Spleen (tissue), 7 donors: ENCODE results near the gene PI4K2A.

Experiments used
- CTCF ChIP-seq, 11 experiments: fragments of 200-600 bp in 7 of 11; fragments of 450-650 bp in 4 of 11; sonication (generic) in 4 of 11; IDR thresholded peaks in 8 of 11; conservative IDR thresholded peaks in 3 of 11; 1 replicate in 7 of 11; 2 replicates in 4 of 11; pipeline versions ENCODE4 v1.4.0 to v1.8.0; 2016 to 2021; ENCODE audit warnings: antibody characterized with exemption in 11 of 11, inconsistent platforms in 4 of 11, mild to moderate bottlenecking in 1 of 11
- POLR2A ChIP-seq, 3 donors: fragments of 450-650 bp; IDR thresholded peaks; one replicate each; pipeline ENCODE4 v1.5.1; 2017; ENCODE audit warnings: antibody characterized with exemption in 3 of 3, mild to moderate bottlenecking in 1 of 3
- donor health status: DM: no; HTN: no; CAD: no; lungs with moderate emphysema.
- donor health status: DM: no; HTN: no; CAD: no.
- donor health status: DM: no; HTN: no; CAD: no.

- TF ChIP-seq CTCF (IDR thresholded peaks at IDR 0.05 in 8 of 11, conservative IDR thresholded peaks at IDR 0.05 in 3 of 11) = no peak
- no peak for TF ChIP-seq POLR2A (IDR thresholded peaks at IDR 0.05)
Measured at GRCh38 chr10:97679594-97679993, 39.1 kb downstream of the PI4K2A start.
